Measurements from ENCODE around the gene WNK1.

Gene WNK1

GRCh38 chr12:958588-959123 is 206.3 kb downstream of the WNK1 start:
- no peak for DNase-seq
